ENCODE data around the gene PIGN.

The PIGN gene

GRCh38 chr18:61998335-61998734 lies 188.5 kb downstream of the PIGN start:
- DNase-seq = no peak

- DNase-seq = no peak
These were observed 191.2 kb downstream of the PIGN start for GRCh38 chr18:61995618-61996017.

GRCh38 chr18:61993831-61994230 lies 193.0 kb downstream of the PIGN start:
- DNase-seq = no peak

GRCh38 chr18:61992923-61993322 lies 193.9 kb downstream of the PIGN start:
- DNase-seq = no peak

GRCh38 chr18:61992285-61992684 lies 194.6 kb downstream of the PIGN start:
- no peak for DNase-seq

- no peak for DNase-seq
These were observed 195.0 kb downstream of the PIGN start for GRCh38 chr18:61991836-61992235.

- no peak for DNase-seq
These were observed 195.7 kb downstream of the PIGN start for GRCh38 chr18:61991201-61991600.
